ENCODE data around the gene DIDO1.

DIDO1 gene

DNA sequence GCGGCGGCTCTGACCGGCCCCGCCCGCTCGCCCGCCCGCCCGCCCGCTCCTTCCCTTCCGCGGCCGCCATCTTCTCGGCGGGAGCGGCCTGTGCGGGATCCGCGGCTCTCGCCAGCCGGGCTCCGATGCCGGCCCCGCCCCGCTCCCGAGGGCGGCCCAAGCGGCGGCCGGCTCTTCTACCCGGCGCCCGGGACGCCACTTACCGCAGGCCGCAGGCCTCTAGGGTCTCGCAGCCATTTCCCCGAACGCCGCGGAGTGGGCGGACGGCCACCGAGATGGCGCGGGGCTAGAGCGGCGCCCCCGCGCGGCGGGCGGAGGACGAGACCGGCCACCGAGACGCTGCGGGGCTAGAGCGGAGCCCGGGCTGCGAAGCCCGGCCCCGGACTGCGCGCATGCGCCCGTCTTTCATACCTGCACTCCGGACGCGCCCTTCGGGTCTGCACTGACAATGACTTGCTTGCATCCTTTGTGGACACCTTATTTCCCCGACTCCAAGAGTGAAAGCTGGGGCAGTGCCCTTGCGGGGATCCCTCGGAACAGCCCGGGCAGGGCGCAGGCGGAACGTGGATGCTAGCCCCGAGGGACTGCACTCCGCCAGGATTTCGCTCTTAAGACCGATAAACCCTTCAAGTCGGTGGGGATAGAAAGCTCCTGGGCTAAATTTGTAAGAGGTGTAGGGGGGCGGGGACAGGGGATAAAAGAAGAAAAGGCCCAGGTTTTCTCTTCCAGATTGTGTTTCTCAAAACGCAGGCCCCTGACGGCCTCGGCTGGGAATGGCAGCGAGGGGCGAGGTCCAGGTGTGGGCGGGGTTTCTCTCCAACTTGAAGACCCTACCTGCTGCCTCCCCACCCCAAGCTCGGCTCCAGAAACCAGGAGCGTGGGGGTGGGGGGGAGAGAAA lies at the start of gene DIDO1:
Gene DIDO1, minus strand, starts transcription at position 277 of the 899 bp plus-strand sequence.
- peak; percentile 77 to 84 for DNase-seq (ENCODE audit: low read depth in 2 of 2)

DNA sequence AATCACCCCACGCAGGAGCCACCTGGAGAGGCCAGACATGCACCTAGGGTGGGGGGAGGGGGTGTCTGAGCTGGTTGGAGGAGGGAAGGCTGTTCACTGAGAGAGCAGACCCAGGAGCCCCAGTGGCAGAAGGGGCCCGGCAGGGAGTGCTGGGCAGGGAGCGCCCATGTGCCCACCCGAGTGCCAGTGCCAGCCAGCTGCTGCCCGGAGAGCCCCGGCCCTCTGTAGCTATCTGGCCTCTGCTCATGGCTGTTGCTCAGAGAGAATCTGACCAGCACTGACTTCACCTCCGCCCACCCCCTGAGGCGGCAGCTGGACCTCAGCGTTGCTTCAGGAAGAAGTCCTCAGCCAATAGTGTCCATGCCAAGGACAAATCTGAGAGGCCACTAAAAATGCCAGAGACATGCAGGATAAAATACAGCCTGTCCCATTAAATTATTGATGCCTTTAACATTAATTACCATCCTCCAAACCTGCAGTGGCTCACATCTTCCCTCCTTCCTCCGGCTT lies 49.0 kb upstream of the DIDO1 start:
- DNase-seq (ENCODE audit: low read depth in 2 of 2), result no peak

DNA sequence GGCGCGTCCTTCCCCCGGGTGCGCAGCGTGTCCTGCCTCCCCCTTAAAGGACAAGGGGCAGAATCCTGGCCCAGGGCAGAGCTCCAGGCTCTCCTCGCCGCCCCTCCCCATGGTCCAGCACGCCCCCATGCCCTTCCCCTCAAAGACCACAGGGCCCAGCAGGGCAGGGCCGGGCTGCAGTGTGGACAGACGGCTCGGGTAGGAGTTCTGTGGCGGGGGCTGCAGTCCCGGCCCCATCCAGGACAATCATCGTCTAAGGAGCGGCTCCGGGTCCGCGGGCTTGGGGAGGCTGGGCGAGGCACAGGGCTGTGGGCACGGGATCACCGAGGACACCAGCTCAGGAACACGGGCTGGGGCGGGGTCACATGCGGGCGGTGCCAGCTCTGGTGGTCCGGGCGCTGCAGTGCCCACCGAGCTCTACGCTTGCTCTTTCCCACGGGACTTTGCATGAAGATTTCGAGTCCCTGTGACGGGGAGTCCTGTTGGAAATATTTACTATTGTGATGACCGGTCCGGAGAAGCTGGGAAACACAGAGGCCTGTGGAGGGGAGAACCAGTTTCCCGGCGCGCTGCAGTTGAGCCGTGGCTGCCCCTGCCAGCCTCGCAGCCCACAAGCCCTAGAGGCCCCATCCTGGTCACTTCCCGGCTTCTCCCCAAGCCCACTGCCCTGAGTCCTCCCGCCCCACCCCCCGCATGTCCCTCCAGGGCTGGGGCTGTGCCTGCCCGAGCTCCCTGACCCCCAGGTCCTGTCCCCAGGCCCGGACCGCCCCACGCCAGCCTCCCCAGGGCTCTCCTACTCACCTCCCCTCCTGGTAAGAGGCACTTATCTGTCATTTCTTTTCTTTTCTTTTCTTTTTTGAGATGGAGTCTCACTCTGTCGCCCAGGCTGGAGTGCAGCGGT lies 46.8 kb upstream of the DIDO1 start:
- DNase-seq (ENCODE audit: low read depth in 2 of 2), result no peak

DNA sequence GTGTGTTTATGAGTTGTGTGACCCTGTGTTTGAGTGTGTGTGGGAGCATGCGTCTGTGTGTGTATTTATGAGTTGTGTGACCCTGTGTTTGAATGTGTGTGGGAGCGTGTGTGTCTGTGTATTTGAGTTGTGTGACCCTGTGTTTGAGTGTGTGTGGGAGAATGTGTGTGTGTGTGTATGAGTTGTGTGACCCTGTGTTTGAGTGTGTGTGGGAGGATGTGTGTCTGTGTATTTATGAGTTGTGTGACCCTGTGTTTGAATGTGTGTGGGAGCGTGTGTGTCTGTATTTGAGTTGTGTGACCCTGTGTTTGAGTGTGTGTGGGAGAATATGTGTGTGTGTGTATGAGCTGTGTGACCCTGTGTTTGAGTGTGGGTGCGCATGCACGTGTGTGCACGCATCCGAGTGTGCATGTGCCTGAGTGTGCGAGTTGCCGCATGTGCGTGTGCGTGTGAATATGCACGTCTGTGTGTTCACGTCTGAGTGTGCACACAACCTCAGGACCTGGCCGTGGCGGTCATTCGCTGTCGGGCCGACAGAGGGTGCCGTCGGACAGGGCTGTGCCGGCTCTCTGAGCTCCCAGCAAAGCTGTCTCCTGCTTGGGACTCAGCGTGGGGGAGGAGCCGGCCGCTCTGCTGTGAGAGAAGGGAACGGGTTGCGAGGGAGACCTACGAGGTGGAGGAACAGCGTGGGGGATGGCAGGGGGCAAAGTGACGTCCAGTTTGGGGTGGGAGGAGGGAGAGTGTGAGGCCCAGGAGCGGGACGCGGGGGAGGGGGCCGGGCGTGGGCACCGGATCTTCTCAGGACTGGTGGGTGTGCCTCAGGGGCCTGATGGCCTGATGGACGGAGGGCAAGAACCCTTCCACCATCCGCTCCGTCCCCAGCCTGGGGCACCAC lies 45.9 kb upstream of the DIDO1 start:
- DNase-seq (ENCODE audit: low read depth in 2 of 2), result peak; percentile 56 to 73

DNA sequence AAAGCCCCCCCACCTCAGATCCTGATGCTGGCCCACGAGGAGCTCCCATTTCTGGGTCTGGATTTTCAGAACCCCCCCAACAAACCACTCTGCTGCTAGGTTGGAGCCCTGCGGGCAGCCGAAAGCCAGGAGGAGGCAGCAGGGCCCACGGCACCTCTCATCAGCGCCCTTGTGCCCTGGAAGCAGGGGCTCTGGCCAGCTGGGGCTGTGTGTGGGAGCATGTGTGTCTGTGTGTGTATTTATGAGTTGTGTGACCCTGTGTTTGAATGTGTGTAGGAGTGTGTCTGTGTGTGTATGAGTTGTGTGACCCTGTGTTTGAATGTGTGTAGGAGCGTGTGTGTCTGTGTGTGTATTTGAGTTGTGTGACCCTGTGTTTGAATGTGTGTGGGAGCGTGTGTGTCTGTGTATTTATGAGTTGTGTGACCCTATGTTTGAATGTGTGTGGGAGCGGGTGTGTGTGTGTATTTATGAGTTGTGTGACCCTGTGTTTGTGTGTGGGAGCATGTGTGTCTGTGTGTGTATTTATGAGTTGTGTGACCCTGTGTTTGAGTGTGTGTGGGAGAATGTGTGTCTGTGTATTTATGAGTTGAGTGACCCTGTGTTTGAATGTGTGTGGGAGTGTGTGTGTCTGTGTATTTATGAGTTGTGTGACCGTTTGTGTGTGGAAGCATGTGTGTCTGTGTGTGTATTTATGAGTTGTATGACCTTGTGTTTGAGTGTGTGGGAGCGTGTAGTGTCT lies 45.1 kb upstream of the DIDO1 start:
- no peak for DNase-seq (ENCODE audit: low read depth in 2 of 2)

DNA sequence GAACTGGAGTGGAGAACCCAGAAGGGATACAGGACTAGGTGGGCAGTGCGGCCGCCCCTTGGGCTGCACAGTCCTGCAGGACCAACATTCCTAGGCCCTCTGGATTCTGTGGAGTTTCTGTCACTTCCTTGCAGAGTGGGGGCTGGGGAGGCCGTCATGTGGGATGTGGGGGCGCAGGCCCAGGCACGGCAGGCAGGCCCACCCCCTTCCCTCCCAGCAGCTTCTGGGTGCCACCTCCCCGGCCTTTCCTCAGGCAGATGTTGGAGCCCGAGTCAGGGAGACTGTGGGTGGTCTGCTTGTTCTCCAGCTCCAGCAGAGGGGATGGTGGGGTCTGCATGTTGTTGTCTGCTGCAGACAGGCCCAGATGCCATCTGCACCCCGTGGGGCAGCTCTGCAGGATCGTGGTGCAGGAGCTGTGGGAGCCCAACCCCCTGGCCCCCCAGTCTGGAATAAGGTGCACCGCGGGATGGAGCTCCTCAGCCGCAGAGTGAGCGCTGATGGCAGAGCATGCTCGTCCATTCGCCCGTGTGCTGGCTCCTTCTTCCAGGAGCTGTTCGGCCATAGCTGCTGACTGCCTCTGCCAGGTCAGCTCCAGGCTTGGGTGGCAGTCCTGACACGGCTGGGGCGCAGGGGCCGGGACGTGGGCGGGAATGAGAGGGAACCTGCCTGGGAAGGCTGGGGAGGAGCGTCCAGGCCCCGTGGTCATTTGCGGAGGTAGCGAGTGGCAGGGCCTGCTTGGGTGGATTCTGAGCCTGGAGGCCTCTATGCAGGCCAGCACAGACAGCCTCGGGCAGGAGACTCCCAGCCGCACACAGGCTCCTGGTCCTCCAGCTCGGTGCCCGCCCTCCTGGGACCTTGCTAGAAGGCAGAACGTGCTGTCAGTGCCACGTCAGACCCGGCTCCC lies 44.3 kb upstream of the DIDO1 start:
- DNase-seq (ENCODE audit: low read depth in 2 of 2), result no peak

DNA sequence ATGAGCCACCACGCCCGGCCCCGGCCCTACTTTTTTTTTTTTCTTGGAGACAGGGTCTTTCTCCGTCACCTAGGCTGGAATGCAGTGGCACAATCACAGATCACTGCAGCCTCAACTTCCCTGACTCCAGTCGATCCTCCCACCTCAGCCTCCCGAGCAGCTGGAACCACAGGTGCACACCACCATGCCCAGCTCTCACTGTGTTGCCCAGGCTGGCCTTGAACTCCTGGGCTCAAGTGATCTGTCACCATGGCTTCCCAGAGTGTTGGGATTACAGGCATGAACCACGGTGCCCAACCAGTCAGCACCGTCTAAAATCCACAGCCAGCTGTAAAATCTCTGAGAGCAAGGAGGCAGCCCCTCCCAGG lies 43.6 kb upstream of the DIDO1 start:
- DNase-seq (ENCODE audit: low read depth in 2 of 2), result no peak

DNA sequence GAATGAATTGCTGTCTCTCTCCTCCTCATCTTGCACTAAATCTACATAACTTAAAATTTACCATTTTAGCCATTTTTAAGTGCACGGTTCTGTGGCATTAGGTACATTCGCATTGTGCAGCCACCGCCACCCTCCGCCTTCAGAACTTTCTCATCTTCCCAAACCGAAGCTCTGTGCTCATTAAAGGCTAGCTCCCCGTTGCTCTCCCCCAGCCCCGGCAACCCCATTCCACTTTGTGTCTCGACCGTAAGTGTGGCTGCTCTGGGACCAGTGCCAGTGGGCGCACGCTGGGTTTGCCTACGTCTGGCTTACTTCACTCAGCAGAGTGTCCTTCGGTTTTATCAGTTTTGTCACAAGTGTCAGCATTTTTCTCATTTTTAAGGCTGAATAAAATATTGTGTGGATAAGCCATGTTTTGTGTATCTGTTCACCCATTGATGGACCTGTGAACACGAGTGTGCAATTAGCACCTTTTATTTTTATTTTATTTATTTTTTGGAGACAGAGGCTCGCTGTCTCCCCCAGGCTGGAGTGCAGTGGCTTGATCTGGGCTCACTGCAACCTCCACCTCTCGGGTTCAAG lies 43.0 kb upstream of the DIDO1 start:
- no peak for DNase-seq (ENCODE audit: low read depth in 2 of 2)

DNA sequence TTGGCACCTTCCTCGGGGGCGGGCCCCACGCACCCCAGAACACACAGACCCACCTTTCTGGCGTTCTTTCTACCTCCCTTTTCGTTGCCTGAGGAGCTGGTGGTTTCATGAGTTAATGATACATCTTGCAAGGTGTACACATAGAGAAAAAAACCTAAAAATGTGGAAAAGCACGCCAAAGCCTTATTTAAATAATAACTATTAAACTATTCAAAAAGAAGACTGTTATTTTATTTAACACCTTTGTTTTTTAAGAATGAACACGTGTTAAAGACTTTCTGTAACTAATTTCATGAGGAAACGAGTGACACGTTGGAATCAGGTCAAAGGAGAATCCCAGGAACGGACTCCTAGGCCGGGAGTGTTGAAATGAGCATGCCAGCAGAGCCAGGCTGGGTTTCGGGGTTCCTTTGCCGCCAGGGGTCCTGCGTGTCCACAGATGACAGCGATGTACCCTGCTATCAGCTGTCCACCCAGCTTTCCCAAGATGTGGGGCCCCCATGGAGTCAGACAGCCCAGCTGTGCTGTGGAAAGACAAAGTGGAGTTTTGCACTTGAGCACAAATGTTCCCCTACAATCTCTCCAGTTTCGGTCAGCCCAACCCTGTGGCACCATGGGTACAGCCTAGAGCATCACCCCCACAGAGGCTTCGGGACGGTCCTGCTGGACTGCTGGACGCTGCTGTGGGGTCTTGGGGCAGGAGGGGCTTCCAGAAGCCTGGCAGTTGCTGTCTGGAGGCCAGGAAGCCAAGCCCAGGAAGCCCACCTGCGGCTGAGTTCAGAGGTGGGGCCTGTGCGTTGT lies 42.3 kb upstream of the DIDO1 start:
- DNase-seq (ENCODE audit: low read depth in 2 of 2), result no peak

DNA sequence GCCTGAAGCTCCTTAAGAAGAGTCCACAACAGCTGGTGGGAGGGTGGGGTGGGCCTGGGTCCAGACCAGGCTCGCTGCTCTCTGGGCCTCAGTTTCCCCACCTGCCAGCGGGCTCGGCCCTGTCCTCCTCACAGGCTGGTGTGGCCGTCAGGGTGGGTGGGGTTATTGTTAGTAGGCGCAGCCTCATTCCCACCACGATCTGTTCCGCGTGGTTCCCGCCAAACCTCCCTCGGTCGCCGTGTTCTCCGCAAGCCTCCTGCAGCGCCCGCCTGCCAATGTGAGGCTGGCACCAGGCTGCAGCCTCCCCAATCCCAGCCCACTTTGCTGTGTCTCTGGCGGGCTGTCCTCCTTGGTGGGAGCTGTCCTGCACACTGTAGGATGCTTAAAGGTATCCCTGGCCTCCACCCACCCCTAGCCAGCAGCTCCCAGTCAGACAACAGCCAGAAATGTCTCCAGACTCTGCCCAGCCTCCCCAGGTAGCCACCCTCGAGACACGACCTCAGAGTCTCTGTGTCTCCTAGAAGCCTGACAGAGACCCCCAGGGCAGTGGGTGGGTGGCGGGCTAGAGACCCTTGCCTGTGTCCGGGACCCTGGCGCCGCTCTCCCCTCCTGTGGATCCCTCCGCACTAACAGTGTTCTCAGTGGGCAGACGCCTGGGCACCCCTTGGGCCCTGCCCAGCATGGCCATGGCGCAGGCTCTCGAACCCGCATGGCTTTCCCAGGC lies 41.5 kb upstream of the DIDO1 start:
- DNase-seq (ENCODE audit: low read depth in 2 of 2), result no peak

DNA sequence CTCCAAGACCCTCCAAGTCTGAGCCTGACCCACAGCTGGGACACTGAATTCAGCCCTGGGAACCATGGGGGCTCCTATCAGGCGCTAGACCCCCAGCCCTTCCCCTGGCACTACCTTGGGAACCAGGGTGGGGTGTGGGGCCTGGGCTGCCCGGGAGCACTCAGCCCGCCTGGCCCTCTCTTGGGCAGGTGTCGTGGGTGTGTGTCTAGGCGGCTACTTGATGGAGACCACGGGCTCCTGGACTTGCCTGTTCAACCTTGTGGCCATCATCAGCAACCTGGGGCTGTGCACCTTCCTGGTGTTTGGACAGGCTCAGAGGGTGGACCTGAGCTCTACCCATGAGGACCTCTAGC lies 40.8 kb upstream of the DIDO1 start:
- DNase-seq (ENCODE audit: low read depth in 2 of 2), result no peak

DNA sequence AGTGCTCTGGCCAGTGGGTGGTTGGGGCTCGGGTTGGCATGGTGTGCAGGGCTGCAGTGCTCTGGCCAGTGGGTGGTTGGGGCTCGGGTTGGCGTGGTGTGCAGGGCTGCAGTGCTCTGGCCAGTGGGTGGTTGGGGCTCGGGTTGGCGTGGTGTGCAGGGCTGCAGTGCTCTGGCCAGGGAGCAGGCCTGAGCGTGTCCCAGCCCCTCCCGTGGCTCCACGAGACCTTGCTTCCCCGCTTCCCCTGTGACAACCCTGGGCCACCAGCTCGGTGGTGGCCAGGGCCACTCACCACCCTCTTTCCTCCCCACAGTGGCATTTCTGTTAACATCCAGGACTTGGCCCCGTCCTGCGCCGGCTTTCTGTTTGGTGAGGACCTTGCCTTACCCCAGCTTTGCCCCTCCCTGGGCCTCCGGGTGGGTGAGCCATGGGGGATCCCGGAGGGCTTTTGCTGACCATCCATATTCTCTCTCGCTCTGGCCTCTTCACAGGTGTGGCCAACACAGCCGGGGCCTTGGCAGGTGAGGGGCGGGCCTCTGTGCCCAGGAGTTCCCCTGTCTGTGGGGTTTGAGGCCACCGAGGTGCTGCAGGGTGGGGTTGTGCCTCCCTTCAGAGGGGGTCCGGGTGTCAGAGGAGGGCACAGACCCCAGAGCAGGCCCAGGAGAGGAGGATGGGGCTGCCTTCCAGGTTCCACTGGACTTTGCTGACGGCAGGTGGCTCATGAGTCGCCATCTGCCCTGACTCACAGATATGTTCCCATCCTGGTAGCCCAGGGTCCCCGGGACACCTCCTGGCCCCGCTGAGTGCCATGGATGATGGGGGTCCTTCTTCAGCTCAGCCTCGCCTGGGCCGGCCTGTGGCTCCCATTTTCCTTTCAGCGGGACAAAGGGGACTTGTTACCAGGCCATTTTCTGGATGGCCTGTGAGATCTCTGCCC lies 40.2 kb upstream of the DIDO1 start:
- no peak for DNase-seq (ENCODE audit: low read depth in 2 of 2)

DNA sequence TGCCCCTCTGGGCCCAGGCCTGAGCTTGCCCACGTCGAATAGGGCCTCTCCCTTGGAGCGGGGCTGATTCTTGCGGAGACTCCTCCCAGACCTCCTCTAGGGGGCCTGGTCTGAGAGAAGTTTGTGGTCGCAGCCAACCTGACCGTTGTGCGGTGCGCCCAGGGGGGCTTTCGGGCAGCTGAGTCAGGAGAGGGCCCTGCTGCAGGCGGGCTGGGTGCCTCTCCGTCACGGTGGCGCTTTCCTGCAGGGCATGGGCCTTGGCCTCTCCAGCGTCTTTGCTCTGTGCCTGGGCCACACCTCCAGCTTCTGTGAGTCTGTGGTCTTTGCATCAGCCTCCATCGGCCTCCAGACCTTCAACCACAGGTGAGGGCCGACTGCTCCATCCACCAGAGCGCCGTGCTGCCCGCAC lies 39.1 kb upstream of the DIDO1 start:
- no peak for DNase-seq (ENCODE audit: low read depth in 2 of 2)

DNA sequence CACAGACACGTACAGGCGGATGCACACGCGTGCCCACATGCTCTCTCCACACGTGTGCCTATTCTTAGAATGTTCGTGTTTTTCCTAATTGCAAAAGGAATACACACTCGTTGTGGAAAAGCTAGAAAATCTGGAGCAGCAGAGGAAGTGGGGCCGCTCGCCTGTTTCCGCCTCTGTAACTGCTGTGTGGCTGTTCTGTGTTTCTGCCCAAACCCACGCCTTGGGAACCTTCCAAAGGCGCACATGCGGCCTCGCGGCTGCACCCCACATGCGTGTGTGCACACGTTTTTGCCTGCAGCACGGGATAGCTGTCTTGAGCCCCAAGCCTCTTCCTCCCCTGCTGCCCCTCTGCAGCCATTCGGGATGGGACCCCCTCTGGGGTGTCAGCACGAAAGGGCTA lies 38.4 kb upstream of the DIDO1 start:
- no peak for DNase-seq (ENCODE audit: low read depth in 2 of 2)

DNA sequence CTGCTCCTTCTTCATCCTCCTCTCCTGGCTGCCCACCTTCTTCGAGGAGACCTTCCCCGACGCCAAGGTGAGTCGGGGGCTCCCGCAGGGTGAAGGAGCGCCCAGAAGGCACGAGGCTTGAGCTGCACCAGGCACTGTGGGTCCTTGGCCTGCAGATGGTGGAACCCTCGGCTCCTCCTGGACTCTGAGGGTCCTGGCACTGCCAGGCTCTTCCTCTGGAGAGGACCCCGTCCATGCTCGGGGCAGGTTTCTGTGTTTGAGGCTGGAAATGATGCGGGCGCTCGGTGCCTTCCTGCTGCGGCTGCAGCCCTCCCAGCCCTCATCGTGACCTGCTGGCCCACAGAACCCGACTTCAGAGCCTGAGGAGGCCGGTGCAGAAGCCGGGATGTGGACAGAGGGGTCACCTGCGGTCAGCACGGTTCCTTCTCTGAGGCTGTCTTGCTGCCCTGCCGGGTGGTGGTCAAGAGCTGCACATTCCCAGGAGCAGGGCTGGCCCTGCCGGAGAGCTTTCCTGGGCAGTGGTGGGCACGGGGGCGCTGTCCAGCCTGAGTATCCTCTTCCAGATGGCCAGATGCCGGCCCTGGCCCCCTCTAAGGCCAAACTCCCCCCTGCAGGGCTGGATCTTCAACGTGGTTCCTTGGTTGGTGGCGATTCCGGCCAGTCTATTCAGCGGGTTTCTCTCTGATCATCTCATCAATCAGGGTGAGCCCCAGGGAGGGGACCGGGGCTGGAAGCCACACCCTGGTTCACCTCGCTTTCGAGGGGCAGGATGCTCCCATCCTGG lies 37.5 kb upstream of the DIDO1 start:
- no peak for DNase-seq (ENCODE audit: low read depth in 2 of 2)

All from stimulated activated CD4-positive, alpha-beta T cell treated with anti-CD3 and anti-CD28 coated beads, Interleukin-1b, Interleukin-23, amount 100 ng/mL, for 1 hour (primary cell).